HEK293 (cell line): ENCODE results near the gene PLEKHA7.

ENCODE experiments used
- CTCF ChIA-PET: fragments of 350-600 bp; formaldehyde crosslinking; extraction: SDS; loops from one replicate; lab custom pipeline; 2021; ENCODE audit warnings: antibody characterized with exemption; lab: Yijun Ruan, JAX
- POLR2A ChIA-PET: fragments of 300-600 bp; formaldehyde crosslinking; extraction: SDS; loops from one replicate; lab custom pipeline; 2020; ENCODE audit warnings: antibody characterized with exemption, inconsistent platforms; lab: Yijun Ruan, JAX
- H3K27ac ChIP-seq: fragments of 200-500 bp; sonication (Bioruptor generic); 2 replicates; pipeline ENCODE4 v1.5.1; 2014; ENCODE audit warnings: low read depth, low read length, control low read depth, inconsistent platforms; ENCODE audit errors: extremely low read depth
- H3K36me3 ChIP-seq, 2 experiments: fragments of 200-500 bp in 1 of 2; sonication (Bioruptor generic) in 1 of 2; 1 replicate in 1 of 2; 2 replicates in 1 of 2; pipeline ENCODE4 v1.5.1; 2014 to 2017; ENCODE audit warnings: inconsistent platforms in 2 of 2, low read length in 2 of 2; ENCODE audit not compliant: control insufficient read depth in 2 of 2, insufficient read depth in 1 of 2
- H3K4me1 ChIP-seq: fragments of 200-500 bp; sonication (Bioruptor generic); 2 replicates; pipeline ENCODE4 v1.5.1; 2014; ENCODE audit warnings: mild to moderate bottlenecking, low read length, inconsistent platforms; ENCODE audit not compliant: control insufficient read depth, insufficient read depth
- H3K4me3 ChIP-seq: 2 replicates; pipeline ENCODE4 v1.5.1; 2011; ENCODE audit warnings: low read depth, mild to moderate bottlenecking, control low read depth, low read length, moderate library complexity
- H3K9me3 ChIP-seq: fragments of 200-500 bp; sonication (Bioruptor generic); 2 replicates; pipeline ENCODE4 v1.5.1; 2014; ENCODE audit warnings: low read depth, low read length, inconsistent platforms; ENCODE audit not compliant: control insufficient read depth, insufficient read depth
- ATF2 ChIP-seq: fragments of 450-650 bp; formaldehyde crosslinking; IDR thresholded peaks from 2 replicates; pipeline ENCODE4 v1.5.1; 2016; ENCODE audit warnings: missing biosample characterization, missing genetic modification characterization, low read depth
- GLIS2 ChIP-seq: fragments of 450-650 bp; formaldehyde crosslinking; IDR thresholded peaks from 2 replicates; pipeline ENCODE4 v1.5.1; 2016; ENCODE audit warnings: missing biosample characterization, missing genetic modification characterization
- INSM2 ChIP-seq: fragments of 450-650 bp; formaldehyde crosslinking; IDR thresholded peaks from 2 replicates; pipeline ENCODE4 v1.5.1; 2016; ENCODE audit warnings: missing biosample characterization, missing genetic modification characterization
- KLF8 ChIP-seq: fragments of 450-650 bp; formaldehyde crosslinking; IDR thresholded peaks from 2 replicates; pipeline ENCODE4 v1.5.1; 2016; ENCODE audit warnings: missing biosample characterization, missing genetic modification characterization
- OSR2 ChIP-seq: fragments of 450-650 bp; formaldehyde crosslinking; IDR thresholded peaks from 2 replicates; pipeline ENCODE4 v1.5.1; 2016; ENCODE audit warnings: missing biosample characterization, missing genetic modification characterization
- PRDM1 ChIP-seq: fragments of 450-650 bp; formaldehyde crosslinking; IDR thresholded peaks from 2 replicates; pipeline ENCODE4; 2016; ENCODE audit warnings: missing biosample characterization, missing genetic modification characterization
- ZBTB1 ChIP-seq: fragments of 450-650 bp; formaldehyde crosslinking; IDR thresholded peaks from 2 replicates; pipeline ENCODE4 v1.5.1; 2016; ENCODE audit warnings: missing biosample characterization, missing genetic modification characterization
- ZFP41 ChIP-seq: fragments of 450-650 bp; formaldehyde crosslinking; IDR thresholded peaks from 2 replicates; pipeline ENCODE4 v1.5.1; 2016; ENCODE audit warnings: missing biosample characterization, missing genetic modification characterization, borderline replicate concordance
- ZFP69B ChIP-seq: fragments of 450-650 bp; formaldehyde crosslinking; IDR thresholded peaks from 2 replicates; pipeline ENCODE4 v1.5.1; 2016; ENCODE audit warnings: missing biosample characterization, missing genetic modification characterization
- ZIC2 ChIP-seq: fragments of 450-650 bp; formaldehyde crosslinking; IDR thresholded peaks from 2 replicates; pipeline ENCODE4 v1.5.1; 2016; ENCODE audit warnings: missing biosample characterization, missing genetic modification characterization
- ZNF155 ChIP-seq: fragments of 450-650 bp; formaldehyde crosslinking; IDR thresholded peaks from 2 replicates; pipeline ENCODE4 v1.5.1; 2016; ENCODE audit warnings: missing biosample characterization, missing genetic modification characterization
- ZNF16 ChIP-seq: fragments of 450-650 bp; formaldehyde crosslinking; IDR thresholded peaks from 2 replicates; pipeline ENCODE4 v1.5.1; 2016; ENCODE audit warnings: low read depth, missing biosample characterization, missing genetic modification characterization
- ZNF23 ChIP-seq: fragments of 450-650 bp; formaldehyde crosslinking; IDR thresholded peaks from 2 replicates; pipeline ENCODE4 v1.5.1; 2016; ENCODE audit warnings: missing biosample characterization, missing genetic modification characterization, borderline replicate concordance
- ZNF266 ChIP-seq: fragments of 450-650 bp; formaldehyde crosslinking; IDR thresholded peaks from 2 replicates; pipeline ENCODE4 v1.5.1; 2016; ENCODE audit warnings: missing biosample characterization, missing genetic modification characterization, low read depth
- ZNF394 ChIP-seq: fragments of 450-650 bp; formaldehyde crosslinking; IDR thresholded peaks from 2 replicates; pipeline ENCODE4 v1.5.1; 2016; ENCODE audit warnings: missing biosample characterization, missing genetic modification characterization, mild to moderate bottlenecking, moderate library complexity, borderline replicate concordance
- ZNF398 ChIP-seq: fragments of 450-650 bp; formaldehyde crosslinking; IDR thresholded peaks from 2 replicates; pipeline ENCODE4 v1.5.1; 2017; ENCODE audit warnings: missing biosample characterization, missing genetic modification characterization
- ZNF426 ChIP-seq: fragments of 450-650 bp; formaldehyde crosslinking; IDR thresholded peaks from 2 replicates; pipeline ENCODE4 v1.5.1; 2017; ENCODE audit warnings: missing biosample characterization, missing genetic modification characterization, mild to moderate bottlenecking, inconsistent platforms, moderate library complexity
- ZNF629 ChIP-seq: fragments of 450-650 bp; formaldehyde crosslinking; IDR thresholded peaks from 2 replicates; pipeline ENCODE4 v1.5.1; 2017; ENCODE audit warnings: missing biosample characterization, missing genetic modification characterization
- ZNF654 ChIP-seq: fragments of 450-650 bp; formaldehyde crosslinking; IDR thresholded peaks from 2 replicates; pipeline ENCODE4 v1.5.1; 2016; ENCODE audit warnings: low read depth, missing biosample characterization, missing genetic modification characterization
- ZNF664 ChIP-seq: fragments of 450-650 bp; formaldehyde crosslinking; IDR thresholded peaks from 2 replicates; pipeline ENCODE4 v1.5.1; 2016; ENCODE audit warnings: missing biosample characterization, missing genetic modification characterization
- ZSCAN30 ChIP-seq: fragments of 450-650 bp; IDR thresholded peaks from 2 replicates; pipeline ENCODE4 v1.5.1; 2018; ENCODE audit warnings: missing biosample characterization, mild to moderate bottlenecking, missing genetic modification characterization, moderate library complexity
- ZXDB ChIP-seq: fragments of 450-650 bp; formaldehyde crosslinking; IDR thresholded peaks from 2 replicates; pipeline ENCODE4 v1.5.1; 2016; ENCODE audit warnings: missing biosample characterization, missing genetic modification characterization
- TF ChIP-seq, protein P1 (sequence below): fragments of 450-650 bp; formaldehyde crosslinking; IDR thresholded peaks from 2 replicates; pipeline ENCODE4 v1.5.1; 2016; ENCODE audit warnings: missing biosample characterization, missing genetic modification characterization
- TF ChIP-seq, protein P2 (sequence below): fragments of 450-650 bp; formaldehyde crosslinking; IDR thresholded peaks from 2 replicates; pipeline ENCODE4 v1.5.1; 2017; ENCODE audit warnings: missing biosample characterization, missing genetic modification characterization

Gene PLEKHA7

GRCh38 chr11:16962146-16962545, 52.1 kb downstream of the PLEKHA7 start:
- H3K36me3 ChIP-seq = no peaks in the 10 kb centered on the region
- POLR2A ChIA-PET = no interaction called here
- CTCF ChIA-PET = no interaction called here
- H3K9me3 ChIP-seq = no peaks in the 10 kb centered on the region
- H3K4me1 ChIP-seq = peaks cover 3% of the 10 kb centered on the region; the same call in 1 of the 2 replicates
- no peak overlapping the region for H3K27ac ChIP-seq
- no peak overlapping the region for H3K4me3 ChIP-seq
- no peak for TF ChIP-seq PRDM1 (tag by site-specific recombination)
- no peak for TF ChIP-seq ZNF426
- no peak for TF ChIP-seq ZNF664 (tag by site-specific recombination)
- no peak for TF ChIP-seq ZNF394 (tag by site-specific recombination)
- no peak for TF ChIP-seq ZFP41 (tag by site-specific recombination)
- no peak for TF ChIP-seq ZNF16 (tag by site-specific recombination)
- no peak for TF ChIP-seq ZBTB1 (tag by site-specific recombination)
- no peak for TF ChIP-seq ZNF23
- TF ChIP-seq ZFP69B (tag by site-specific recombination) = no peak
- TF ChIP-seq KLF8 (tag by site-specific recombination) = no peak

DNA sequence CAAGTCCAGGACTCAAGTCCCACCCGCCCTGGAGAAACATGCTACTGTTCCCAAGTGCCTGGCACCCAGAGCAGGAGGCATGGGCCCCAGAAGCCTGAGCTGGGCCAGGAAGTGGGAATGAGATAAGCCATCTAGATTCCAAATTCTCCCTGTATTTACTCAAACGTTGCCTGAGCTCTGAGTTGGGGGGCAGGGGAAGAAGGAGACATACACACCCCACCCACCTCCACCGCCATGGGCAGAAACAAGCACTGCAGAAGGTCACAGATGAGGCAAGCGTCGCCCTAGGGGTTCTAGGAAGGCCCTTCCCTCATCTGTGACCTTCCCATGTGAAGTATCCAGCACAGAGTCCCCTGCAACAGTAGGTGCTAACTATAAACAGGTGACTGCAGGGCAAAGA, 54.0 kb downstream of the PLEKHA7 start:
- Histone ChIP-seq H3K36me3 (no peaks in the 10 kb centered on the region), H3K4me1 (peaks cover 3% of the 10 kb centered on the region; the same call in 1 of the 2 replicates), H3K9me3 (no peaks in the 10 kb centered on the region)
- CTCF ChIA-PET = interaction anchor here (1.1 kb wide), 2 partner anchors 23 to 103 kb away, joined by 3 read pairs; no protein-coding TSS in a partner anchor
- TF ChIP-seq ZXDB (tag by site-specific recombination) (0 out of 2 replicates have a peak, but pooled peaks have one; percentile 1), ZNF155 (tag by site-specific recombination) (no peak), ATF2 (tag by site-specific recombination) (no peak), ZNF266 (no peak), ZNF629 (tag by site-specific recombination) (no peak), INSM2 (tag by site-specific recombination) (no peak), GLIS2 (no peak)
- TF ChIP-seq, protein P1, sequence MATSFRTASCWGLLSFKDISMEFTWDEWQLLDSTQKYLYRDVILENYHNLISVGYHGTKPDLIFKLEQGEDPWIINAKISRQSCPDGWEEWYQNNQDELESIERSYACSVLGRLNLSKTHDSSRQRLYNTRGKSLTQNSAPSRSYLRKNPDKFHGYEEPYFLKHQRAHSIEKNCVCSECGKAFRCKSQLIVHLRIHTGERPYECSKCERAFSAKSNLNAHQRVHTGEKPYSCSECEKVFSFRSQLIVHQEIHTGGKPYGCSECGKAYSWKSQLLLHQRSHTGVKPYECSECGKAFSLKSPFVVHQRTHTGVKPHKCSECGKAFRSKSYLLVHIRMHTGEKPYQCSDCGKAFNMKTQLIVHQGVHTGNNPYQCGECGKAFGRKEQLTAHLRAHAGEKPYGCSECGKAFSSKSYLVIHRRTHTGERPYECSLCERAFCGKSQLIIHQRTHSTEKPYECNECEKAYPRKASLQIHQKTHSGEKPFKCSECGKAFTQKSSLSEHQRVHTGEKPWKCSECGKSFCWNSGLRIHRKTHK (tag by site-specific recombination) = no peak
- TF ChIP-seq, all 188 proteins: peak for 1
- no peak overlapping the region for H3K4me3 ChIP-seq
- POLR2A ChIA-PET = no interaction called here
- H3K27ac ChIP-seq = no peak overlapping the region

DNA sequence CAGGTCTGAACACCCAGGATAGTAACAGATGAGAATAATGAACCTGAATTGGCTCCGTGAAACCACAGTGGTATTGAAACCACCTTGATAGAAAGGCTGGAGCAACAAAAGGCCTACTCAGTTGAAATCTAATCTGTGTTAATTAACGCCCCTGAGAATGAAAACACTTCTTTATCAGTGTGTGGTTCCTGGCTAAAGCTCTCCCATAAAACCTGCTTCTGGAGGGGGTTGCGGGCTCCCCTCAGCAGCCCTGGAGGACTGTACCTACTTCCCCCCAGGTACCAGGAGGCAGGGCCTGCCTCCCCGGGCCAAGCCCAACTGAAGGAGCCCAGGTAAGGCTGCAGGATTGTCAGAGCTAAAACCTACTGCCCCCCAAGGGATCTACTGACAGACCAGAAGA, 54.6 kb downstream of the PLEKHA7 start:
- H3K36me3 ChIP-seq = no peaks in the 10 kb centered on the region
- H3K27ac ChIP-seq = 0 out of 2 replicates have a peak overlapping the region, but pooled peaks have one; percentile 0
- ChIA-PET CTCF (interaction anchor here (1.1 kb wide), 1 partner anchor 104 kb away, joined by 3 read pairs; no protein-coding TSS in a partner anchor), POLR2A (no interaction called here)
- peaks cover 3% of the 10 kb centered on the region; the same call in 1 of the 2 replicates for H3K4me1 ChIP-seq
- no peak overlapping the region for H3K4me3 ChIP-seq
- H3K9me3 ChIP-seq = no peaks in the 10 kb centered on the region
- TF ChIP-seq ZXDB (tag by site-specific recombination) (0 out of 2 replicates have a peak, but pooled peaks have one; percentile 27), ZIC2 (tag by site-specific recombination) (no peak), OSR2 (tag by site-specific recombination) (peak; percentile 74), ZNF398 (tag by site-specific recombination) (peak; percentile 35; the same call in 1 of the 2 replicates), ZNF654 (tag by site-specific recombination) (no peak), ZSCAN30 (0 out of 2 replicates have a peak, but pooled peaks have one; percentile 64)
- TF ChIP-seq, protein P2, sequence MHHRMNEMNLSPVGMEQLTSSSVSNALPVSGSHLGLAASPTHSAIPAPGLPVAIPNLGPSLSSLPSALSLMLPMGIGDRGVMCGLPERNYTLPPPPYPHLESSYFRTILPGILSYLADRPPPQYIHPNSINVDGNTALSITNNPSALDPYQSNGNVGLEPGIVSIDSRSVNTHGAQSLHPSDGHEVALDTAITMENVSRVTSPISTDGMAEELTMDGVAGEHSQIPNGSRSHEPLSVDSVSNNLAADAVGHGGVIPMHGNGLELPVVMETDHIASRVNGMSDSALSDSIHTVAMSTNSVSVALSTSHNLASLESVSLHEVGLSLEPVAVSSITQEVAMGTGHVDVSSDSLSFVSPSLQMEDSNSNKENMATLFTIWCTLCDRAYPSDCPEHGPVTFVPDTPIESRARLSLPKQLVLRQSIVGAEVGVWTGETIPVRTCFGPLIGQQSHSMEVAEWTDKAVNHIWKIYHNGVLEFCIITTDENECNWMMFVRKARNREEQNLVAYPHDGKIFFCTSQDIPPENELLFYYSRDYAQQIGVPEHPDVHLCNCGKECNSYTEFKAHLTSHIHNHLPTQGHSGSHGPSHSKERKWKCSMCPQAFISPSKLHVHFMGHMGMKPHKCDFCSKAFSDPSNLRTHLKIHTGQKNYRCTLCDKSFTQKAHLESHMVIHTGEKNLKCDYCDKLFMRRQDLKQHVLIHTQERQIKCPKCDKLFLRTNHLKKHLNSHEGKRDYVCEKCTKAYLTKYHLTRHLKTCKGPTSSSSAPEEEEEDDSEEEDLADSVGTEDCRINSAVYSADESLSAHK = peak; percentile 83
